ENCODE data around the gene ABHD12. TPM values are rescaled to one million over a fixed set of nuclear protein-coding genes. Genes with fewer than 3 reads are reported as not detected.

Gene ABHD12
- total RNA-seq, 4 donors from 2014 or later = 41.6 to 75.8 (median 52.3) TPM

- no peak for TF ChIP-seq POLR2A (IDR thresholded peaks at IDR 0.05)
- peak; percentile 22 to 60 for TF ChIP-seq CTCF (IDR thresholded peaks at IDR 0.05)
- no peak for TF ChIP-seq POLR2AphosphoS5 (IDR thresholded peaks at IDR 0.05)
- no peak for TF ChIP-seq EP300 (IDR thresholded peaks at IDR 0.05)
- peak overlapping the region; percentile 39 for H3K27ac ChIP-seq
- peaks cover 75% of the 10 kb centered on the region for H3K36me3 ChIP-seq
- no peaks in the 10 kb centered on the region for H3K27me3 ChIP-seq
- H3K4me1 ChIP-seq = peaks cover 26% of the 10 kb centered on the region
- DNase-seq (ENCODE audit: low spot score in 2 of 2) = no peak
- H3K9me3 ChIP-seq = no peaks in the 10 kb centered on the region
- no peak overlapping the region for H3K4me3 ChIP-seq
- WGBS = 53% methylated on average over 19 of the region's 22 CpGs
Observed at GRCh38 chr20:25294459-25295385, 95.9 kb downstream of the ABHD12 start.

- no peak for DNase-seq (ENCODE audit: low spot score in 2 of 2)
- H3K9me3 ChIP-seq = no peaks in the 10 kb centered on the region
- TF ChIP-seq EP300 (IDR thresholded peaks at IDR 0.05) (no peak), POLR2AphosphoS5 (IDR thresholded peaks at IDR 0.05) (no peak), POLR2A (IDR thresholded peaks at IDR 0.05) (no peak), CTCF (IDR thresholded peaks at IDR 0.05) (no peak)
- no peaks in the 10 kb centered on the region for H3K27me3 ChIP-seq
- H3K4me3 ChIP-seq = no peak overlapping the region
- 84% methylated on average over 7 of the region's 13 CpGs for WGBS
- peaks cover 26% of the 10 kb centered on the region for H3K4me1 ChIP-seq
- H3K27ac ChIP-seq = no peak overlapping the region
- H3K36me3 ChIP-seq = peaks cover 76% of the 10 kb centered on the region
Observed at GRCh38 chr20:25293910-25294458, 96.7 kb downstream of the ABHD12 start.

GRCh38 chr20:25293507-25293906 is 97.1 kb downstream of the ABHD12 start:
- H3K4me1 ChIP-seq = peaks cover 26% of the 10 kb centered on the region
- H3K27me3 ChIP-seq = no peaks in the 10 kb centered on the region
- peaks cover 76% of the 10 kb centered on the region for H3K36me3 ChIP-seq
- TF ChIP-seq POLR2A (IDR thresholded peaks at IDR 0.05) (no peak), POLR2AphosphoS5 (IDR thresholded peaks at IDR 0.05) (no peak), CTCF (IDR thresholded peaks at IDR 0.05) (no peak), EP300 (IDR thresholded peaks at IDR 0.05) (no peak)
- H3K9me3 ChIP-seq = no peaks in the 10 kb centered on the region
- DNase-seq (ENCODE audit: low spot score in 2 of 2) = no peak
- 46% methylated on average over 10 of the region's 10 CpGs for WGBS
- no peak overlapping the region for H3K4me3 ChIP-seq
- H3K27ac ChIP-seq = no peak overlapping the region

- no peak for DNase-seq (ENCODE audit: low spot score in 2 of 2)
- Histone ChIP-seq H3K9me3 (no peaks in the 10 kb centered on the region), H3K4me3 (no peak overlapping the region), H3K27me3 (no peaks in the 10 kb centered on the region), H3K36me3 (peaks cover 79% of the 10 kb centered on the region), H3K4me1 (peaks cover 25% of the 10 kb centered on the region), H3K27ac (no peak overlapping the region)
- whole genome bisulfite sequencing = 92% methylated on average over 19 of the region's 35 CpGs
- no peak for TF ChIP-seq CTCF (IDR thresholded peaks at IDR 0.05)
- TF ChIP-seq POLR2A (IDR thresholded peaks at IDR 0.05) = no peak
Observed at GRCh38 chr20:25292176-25292891, 98.3 kb downstream of the ABHD12 start.
